Activated T-helper 1 cell treated with anti-CD3 and anti-CD28 coated beads, Interleukin-12 subunit alpha, Interleukin-12 subunit beta, Interleukin-2, Interleukin-4 antibody, amounts not matched to agents 30 ng/mL and 10 ng/mL and 1 ng/mL, durations not matched to agents 14 hours and 24 hours and 36 hours (primary cell): Measurements from ENCODE around the gene TXNDC9. TPM values are rescaled to one million over a fixed set of nuclear protein-coding genes. Genes with fewer than 3 reads are reported as not detected.
"Not testable (repeated sequence)": the region's sequence is repeated elsewhere in the genome, so short reads cannot be mapped to it uniquely, and the experiment has no call there.

Source experiments
- DNase-seq: peaks from one replicate; pipeline ENCODE4 v3.0.0; 2021; ENCODE audit warnings: low spot score
- H3K27ac Mint-ChIP-seq: one replicate; pipeline ENCODE4 v1.8.0; 2021; ENCODE audit warnings: mild to moderate bottlenecking, mixed read lengths
- H3K27me3 Mint-ChIP-seq: one replicate; pipeline ENCODE4 v1.8.0; 2022; ENCODE audit warnings: mild to moderate bottlenecking, moderate library complexity, mixed read lengths; ENCODE audit not compliant: insufficient read depth
- H3K36me3 Mint-ChIP-seq: one replicate; pipeline ENCODE4 v1.8.0; 2021; ENCODE audit warnings: low read depth, mixed read lengths
- H3K4me1 Mint-ChIP-seq: one replicate; pipeline ENCODE4 v1.8.0; 2021; ENCODE audit warnings: low read depth, mixed read lengths
- H3K4me3 Mint-ChIP-seq: one replicate; pipeline ENCODE4 v1.8.0; 2021; ENCODE audit warnings: mild to moderate bottlenecking, moderate library complexity, mixed read lengths
- H3K9me3 Mint-ChIP-seq: one replicate; pipeline ENCODE4 v1.8.0; 2021; ENCODE audit warnings: mixed read lengths
- intact Hi-C: fragments of 100-400 bp; cut with micrococcal nuclease; formaldehyde crosslinking; loops from one replicate; pipeline ENCODE4 v1.15.1; 2024
- total RNA-seq: library from RNA; stranded (reverse); gene quantifications from 2 replicates; pipeline ENCODE4 v1.2.3, GENCODE V29; 2022

TXNDC9 gene, protein sequence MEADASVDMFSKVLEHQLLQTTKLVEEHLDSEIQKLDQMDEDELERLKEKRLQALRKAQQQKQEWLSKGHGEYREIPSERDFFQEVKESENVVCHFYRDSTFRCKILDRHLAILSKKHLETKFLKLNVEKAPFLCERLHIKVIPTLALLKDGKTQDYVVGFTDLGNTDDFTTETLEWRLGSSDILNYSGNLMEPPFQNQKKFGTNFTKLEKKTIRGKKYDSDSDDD
- total RNA-seq = 37.0 and 37.3 TPM in 2 replicates

DNA sequence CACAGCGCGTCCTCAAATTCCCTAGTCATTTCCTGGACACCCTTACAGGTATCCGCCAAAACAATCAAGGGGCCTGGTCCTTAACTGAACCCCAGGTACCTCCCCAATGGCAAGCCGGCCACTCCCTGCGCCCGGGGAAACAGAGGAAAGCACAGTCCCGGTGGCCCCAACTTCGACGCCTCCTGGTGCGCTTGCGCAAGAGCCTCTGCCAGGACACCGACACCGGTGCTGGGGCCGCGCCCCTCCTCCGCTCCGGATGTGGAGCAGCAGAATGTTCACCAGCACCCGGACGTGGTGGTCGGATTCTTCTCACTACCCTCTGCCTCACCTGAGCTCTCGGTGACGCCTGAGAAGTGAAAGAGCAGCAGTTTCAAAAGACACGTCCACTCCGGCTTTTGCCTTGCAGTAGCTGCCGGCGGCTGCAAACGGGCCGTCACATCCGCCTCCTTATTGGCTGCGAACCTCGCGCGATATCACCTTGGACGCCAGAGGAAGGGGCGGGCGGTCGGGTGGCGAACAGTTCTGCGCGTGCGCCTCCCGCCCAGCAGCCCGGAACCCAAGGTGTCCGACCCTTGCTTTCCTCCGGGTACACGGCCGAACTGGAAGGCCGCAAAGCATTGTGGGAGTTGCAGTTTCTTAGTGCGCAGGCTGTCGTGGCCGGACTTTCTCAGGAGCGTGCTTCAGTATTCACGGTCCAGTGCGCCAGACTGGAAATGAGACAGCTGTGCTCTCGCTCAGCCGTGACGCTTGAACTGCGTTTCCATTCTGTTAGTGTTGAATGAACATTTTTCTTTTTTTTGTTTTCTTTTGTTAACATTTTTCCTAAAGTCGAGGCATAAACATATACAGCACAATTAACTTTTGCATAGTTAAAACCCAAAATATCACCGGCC, at the start of gene TXNDC9:
Gene TXNDC9, minus strand, starts transcription at position 423 of the 893 bp plus-strand sequence. CDS start 3,123 bp downstream, outside the sequence.
- peaks cover 44% of the 10 kb centered on the region for H3K4me1 Mint-ChIP-seq
- H3K27ac Mint-ChIP-seq = no peak within 1 kb of the TSS
- DNase-seq = peak; percentile 98
- H3K4me3 Mint-ChIP-seq = no peak within 1 kb of the TSS
- intact Hi-C loops = loop anchor here (1.0 to 10.0 kb wide), 11 partner anchors 155 to 1916 kb away; partner anchors contain the start of genes C2orf15, CNOT11, COA5 and LIPT1
- H3K27me3 Mint-ChIP-seq = no peaks in the 10 kb centered on the region
- H3K9me3 Mint-ChIP-seq = no peaks in the 10 kb centered on the region
- H3K36me3 Mint-ChIP-seq = peaks cover 18% of the 10 kb centered on the region

DNA sequence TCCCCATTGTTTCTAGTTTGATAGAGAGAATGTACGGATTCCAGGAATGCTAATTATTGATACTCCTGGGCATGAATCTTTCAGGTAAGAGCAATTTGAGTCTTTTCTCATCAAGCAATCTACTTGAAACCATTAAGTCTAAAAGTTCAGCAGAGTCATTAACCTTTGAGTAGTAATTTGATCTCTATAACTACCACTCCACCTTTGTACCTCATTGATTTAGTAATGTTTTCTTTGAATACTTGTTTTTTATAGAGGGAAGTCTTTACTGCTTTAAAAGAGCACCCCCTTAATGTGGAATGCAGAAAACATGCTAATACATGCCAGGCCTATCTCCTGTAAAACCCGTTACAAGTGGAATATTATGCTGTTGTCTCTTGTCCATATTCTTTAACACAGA, 46.0 kb upstream of the TXNDC9 start:
- DNase-seq = no peak
- Mint-ChIP-seq H3K27ac (no peak overlapping the region), H3K27me3 (no peaks in the 10 kb centered on the region), H3K36me3 (peaks cover 53% of the 10 kb centered on the region), H3K4me3 (no peak overlapping the region), H3K4me1 (peaks cover 19% of the 10 kb centered on the region), H3K9me3 (no peaks in the 10 kb centered on the region)
- intact Hi-C loops = no loop called here

DNA sequence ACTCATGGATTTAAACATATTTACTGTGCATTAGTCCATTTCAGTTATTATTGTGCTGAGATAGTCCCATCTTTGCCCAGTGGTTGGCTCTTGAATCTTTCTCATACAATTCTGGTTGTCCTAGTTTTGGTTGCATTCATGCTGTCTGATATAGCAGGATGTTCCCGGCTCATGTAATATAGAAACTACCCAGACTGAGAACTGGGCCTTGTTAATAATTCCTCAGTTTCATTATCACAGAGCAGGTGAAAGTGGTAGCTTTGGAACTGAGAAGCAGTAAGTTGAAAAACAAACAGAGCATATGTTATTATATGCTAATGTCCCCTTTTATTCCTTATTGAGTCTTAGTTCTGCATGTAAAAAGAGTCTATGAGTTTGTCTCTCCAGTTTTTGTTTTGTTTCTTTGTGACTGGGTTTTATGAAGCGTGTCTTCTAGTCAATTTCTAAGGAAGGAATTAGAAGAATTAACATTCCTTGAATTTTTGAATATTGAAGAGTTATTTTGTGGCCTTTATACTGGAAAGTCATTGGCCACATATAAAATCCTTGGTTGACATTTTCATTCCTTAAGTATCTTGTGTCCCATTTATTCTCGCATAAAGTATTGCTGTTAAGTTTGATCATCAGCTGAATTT, 44.4 kb upstream of the TXNDC9 start:
- H3K27ac Mint-ChIP-seq = no peak overlapping the region
- H3K36me3 Mint-ChIP-seq = peaks cover 61% of the 10 kb centered on the region
- intact Hi-C loops = no loop called here
- H3K9me3 Mint-ChIP-seq = no peaks in the 10 kb centered on the region
- H3K4me3 Mint-ChIP-seq = no peak overlapping the region
- no peak for DNase-seq
- peaks cover 19% of the 10 kb centered on the region for H3K4me1 Mint-ChIP-seq
- no peaks in the 10 kb centered on the region for H3K27me3 Mint-ChIP-seq

DNA sequence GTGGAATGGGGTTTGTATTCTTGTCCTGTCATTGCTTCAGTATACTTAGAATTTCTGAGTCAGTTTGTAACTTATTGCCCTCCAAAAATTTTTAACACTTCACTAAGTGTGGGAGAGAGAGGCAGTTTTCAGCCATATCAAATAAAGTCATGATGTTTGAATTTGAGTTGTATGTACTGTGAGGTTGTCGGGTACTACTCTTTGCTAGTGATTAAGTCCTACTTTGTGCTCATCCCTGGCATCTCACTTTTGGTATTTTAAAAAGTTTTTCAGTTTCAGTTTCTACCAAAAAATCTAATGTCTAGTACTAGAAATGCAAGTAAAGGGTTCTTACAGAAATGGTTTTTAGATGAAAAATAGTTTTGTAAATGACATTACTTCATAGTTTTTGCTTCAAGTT, 41.7 kb upstream of the TXNDC9 start:
- no peak for DNase-seq
- intact Hi-C loops = loop anchor here (2.0 to 5.0 kb wide), 2 partner anchors 29 to 694 kb away; no protein-coding TSS in a partner anchor
- peak overlapping the region; percentile 19 for H3K4me3 Mint-ChIP-seq
- H3K27ac Mint-ChIP-seq = no peak overlapping the region
- H3K27me3 Mint-ChIP-seq = no peaks in the 10 kb centered on the region
- peaks cover 72% of the 10 kb centered on the region for H3K36me3 Mint-ChIP-seq
- peaks cover 19% of the 10 kb centered on the region for H3K4me1 Mint-ChIP-seq
- H3K9me3 Mint-ChIP-seq = peaks cover 10% of the 10 kb centered on the region

DNA sequence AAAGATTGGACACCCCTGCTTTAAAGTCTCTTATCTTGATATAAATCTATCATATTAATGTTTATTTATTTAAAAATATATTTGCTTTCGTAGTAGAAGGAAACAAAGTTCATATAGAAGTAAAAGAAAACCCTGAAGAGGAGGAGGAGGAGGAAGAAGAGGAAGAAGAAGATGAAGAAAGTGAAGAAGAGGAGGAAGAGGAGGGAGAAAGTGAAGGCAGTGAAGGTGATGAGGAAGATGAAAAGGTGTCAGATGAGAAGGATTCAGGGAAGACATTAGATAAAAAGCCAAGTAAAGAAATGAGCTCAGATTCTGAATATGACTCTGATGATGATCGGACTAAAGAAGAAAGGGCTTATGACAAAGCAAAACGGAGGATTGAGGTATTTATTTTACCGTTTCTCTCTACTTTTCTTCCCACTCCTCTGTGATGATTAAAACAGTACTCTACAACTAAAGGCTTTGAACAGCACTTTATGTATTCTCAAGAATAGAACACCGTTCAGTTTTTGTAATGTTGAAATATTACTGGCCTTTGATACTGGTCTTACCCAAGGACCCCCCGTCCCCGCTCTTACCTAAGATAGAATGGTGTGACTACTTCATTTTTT, 40.2 kb upstream of the TXNDC9 start:
- no peak overlapping the region for H3K27ac Mint-ChIP-seq
- no peaks in the 10 kb centered on the region for H3K27me3 Mint-ChIP-seq
- intact Hi-C loops = loop anchor here (2.0 to 5.0 kb wide), 2 partner anchors 28 to 696 kb away; no protein-coding TSS in a partner anchor
- peaks cover 13% of the 10 kb centered on the region for H3K9me3 Mint-ChIP-seq
- no peak for DNase-seq
- H3K36me3 Mint-ChIP-seq = peaks cover 75% of the 10 kb centered on the region
- H3K4me3 Mint-ChIP-seq = no peak overlapping the region
- H3K4me1 Mint-ChIP-seq = peaks cover 19% of the 10 kb centered on the region

DNA sequence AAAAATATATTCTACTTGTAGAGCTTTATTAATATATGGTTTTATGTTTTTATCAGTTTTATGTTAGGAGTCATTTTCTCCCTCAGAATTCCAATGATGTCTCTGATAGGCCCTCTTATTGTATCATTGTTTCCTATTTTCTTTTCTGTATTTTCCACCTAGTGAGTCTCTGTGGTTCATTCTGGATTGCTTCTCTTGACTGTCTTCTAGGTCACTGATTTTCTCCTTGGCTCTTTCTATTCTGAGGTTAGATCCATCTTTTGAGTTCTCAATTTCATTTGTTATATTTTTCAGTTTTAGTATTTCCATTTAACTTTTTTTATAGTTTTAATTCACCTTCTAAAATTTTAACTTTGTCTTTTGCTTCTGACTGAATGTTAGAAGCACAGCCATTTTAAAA, 38.6 kb upstream of the TXNDC9 start:
- Mint-ChIP-seq H3K27ac (no peak overlapping the region), H3K36me3 (peaks cover 69% of the 10 kb centered on the region), H3K4me3 (no peak overlapping the region), H3K9me3 (peaks cover 13% of the 10 kb centered on the region), H3K4me1 (peaks cover 11% of the 10 kb centered on the region), H3K27me3 (no peaks in the 10 kb centered on the region)
- no peak for DNase-seq
- intact Hi-C loops = loop anchor here (5.0 kb wide), 1 partner anchor 698 kb away; no protein-coding TSS in a partner anchor

DNA sequence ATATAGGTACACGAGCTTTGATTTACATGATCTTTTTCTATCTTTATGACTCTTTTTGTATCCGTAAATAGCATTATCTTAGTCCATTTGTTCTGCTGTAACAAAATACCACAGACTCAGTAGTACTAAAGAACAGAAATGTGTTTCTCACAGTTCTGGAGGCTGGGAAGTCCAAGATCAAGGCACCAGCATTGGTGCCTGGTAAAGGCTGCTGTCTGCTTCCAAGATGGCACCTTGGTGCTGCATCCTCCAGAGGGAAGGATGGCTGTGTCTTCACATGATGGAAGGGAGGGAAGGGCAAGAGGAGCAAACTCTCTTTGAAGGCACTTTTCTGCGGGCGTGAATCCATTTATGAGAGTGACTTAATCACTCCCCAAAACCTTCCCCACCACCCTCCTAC, 37.0 kb upstream of the TXNDC9 start:
- H3K4me3 Mint-ChIP-seq = no peak overlapping the region
- no peak for DNase-seq
- H3K36me3 Mint-ChIP-seq = peaks cover 70% of the 10 kb centered on the region
- H3K27me3 Mint-ChIP-seq = no peaks in the 10 kb centered on the region
- H3K9me3 Mint-ChIP-seq = peaks cover 13% of the 10 kb centered on the region
- H3K4me1 Mint-ChIP-seq = peaks cover 10% of the 10 kb centered on the region
- no peak overlapping the region for H3K27ac Mint-ChIP-seq
- intact Hi-C loops = no loop called here

DNA sequence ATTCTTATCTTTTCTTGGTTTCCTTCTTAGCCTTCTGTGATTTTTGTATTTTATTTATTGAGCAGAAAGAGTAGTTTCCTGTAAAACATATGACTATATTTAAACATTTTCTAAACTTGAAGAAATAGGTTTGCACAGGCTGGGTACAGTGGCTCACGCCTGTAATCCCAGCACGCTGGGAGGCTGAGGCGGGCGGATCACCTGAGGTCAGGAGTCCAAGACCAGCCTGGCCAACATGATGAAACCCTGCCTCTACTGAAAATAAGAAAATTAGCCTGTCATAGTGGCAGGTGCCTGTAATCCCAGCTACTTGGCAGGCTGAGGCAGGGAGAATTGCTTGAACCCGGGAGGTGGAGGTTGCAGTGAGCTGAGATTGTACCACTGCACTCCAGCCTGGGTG, 32.7 kb upstream of the TXNDC9 start:
- H3K36me3 Mint-ChIP-seq = peaks cover 56% of the 10 kb centered on the region
- DNase-seq, intact Hi-C loops, H3K4me3 Mint-ChIP-seq, H3K9me3 Mint-ChIP-seq, H3K27me3 Mint-ChIP-seq, H3K4me1 Mint-ChIP-seq, H3K27ac Mint-ChIP-seq: not testable (repeated sequence)

DNA sequence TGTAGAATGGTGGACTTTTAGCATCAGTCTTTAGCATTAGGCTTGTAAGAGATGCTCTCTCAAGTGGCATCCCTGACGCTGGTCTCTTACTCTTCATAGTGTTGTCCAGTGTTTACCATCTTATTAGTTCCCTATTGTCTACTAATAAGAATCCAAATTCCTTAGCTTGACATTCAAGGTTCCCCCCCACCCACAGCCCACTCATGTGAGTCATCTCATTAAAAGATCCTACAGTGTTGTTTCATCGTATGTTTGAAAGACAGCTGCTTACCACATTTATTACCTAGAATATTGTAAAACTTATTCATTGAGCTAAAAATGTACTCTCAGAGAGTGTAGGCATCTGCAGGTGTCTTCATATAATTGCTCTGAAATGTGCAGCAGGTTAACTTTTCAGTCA, 29.5 kb upstream of the TXNDC9 start:
- H3K4me1 Mint-ChIP-seq = peaks cover 14% of the 10 kb centered on the region
- DNase-seq = no peak
- intact Hi-C loops = no loop called here
- H3K9me3 Mint-ChIP-seq = no peaks in the 10 kb centered on the region
- H3K27ac Mint-ChIP-seq = no peak overlapping the region
- no peaks in the 10 kb centered on the region for H3K27me3 Mint-ChIP-seq
- peaks cover 51% of the 10 kb centered on the region for H3K36me3 Mint-ChIP-seq
- no peak overlapping the region for H3K4me3 Mint-ChIP-seq

DNA sequence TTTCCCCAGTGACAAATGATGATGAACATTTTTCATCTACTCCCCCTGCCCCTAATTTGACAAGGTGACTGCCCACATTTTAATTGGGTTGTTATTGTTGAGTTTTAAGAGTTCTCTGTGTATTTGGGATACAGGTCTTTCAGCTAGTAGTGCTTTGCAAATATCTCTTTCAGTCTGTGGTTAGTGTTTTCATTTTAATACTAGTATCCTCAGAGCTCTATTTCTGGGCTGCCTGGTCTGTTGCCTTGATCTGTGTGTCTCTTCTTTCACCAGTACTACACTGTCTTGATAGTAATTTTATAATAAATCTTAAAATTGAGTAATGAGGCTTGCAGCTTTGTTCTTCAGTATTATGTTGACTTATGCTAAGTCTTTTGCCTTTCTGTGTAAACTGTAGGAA, 20.7 kb upstream of the TXNDC9 start:
- Mint-ChIP-seq H3K4me3 (no peak overlapping the region), H3K27me3 (no peaks in the 10 kb centered on the region), H3K9me3 (no peaks in the 10 kb centered on the region), H3K4me1 (peaks cover 37% of the 10 kb centered on the region), H3K36me3 (peaks cover 14% of the 10 kb centered on the region), H3K27ac (no peak overlapping the region)
- intact Hi-C loops = no loop called here
- no peak for DNase-seq

DNA sequence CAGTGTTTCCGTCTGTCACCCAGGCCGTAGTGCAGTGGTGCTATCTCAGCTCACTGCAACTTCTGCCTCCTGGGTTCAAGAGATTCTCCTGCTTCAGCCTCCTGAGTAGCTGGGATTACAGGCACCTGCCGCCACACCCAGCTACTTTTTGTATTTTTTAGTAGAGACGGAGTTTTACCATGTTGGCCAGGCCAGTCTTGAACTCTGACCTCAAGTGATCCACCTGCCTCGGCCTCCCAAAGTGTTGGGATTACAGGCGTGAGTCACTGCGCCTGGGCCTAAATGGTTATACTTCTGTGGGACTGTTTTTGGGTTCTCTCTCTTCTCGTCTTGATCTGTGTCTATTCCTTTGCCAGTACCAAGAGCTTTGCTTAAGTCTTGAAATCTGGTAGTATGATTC, 18.7 kb upstream of the TXNDC9 start:
- H3K9me3 Mint-ChIP-seq, H3K27ac Mint-ChIP-seq, intact Hi-C loops, H3K4me3 Mint-ChIP-seq, H3K36me3 Mint-ChIP-seq, DNase-seq, H3K27me3 Mint-ChIP-seq: not testable (repeated sequence)
- H3K4me1 Mint-ChIP-seq = peaks cover 34% of the 10 kb centered on the region

DNA sequence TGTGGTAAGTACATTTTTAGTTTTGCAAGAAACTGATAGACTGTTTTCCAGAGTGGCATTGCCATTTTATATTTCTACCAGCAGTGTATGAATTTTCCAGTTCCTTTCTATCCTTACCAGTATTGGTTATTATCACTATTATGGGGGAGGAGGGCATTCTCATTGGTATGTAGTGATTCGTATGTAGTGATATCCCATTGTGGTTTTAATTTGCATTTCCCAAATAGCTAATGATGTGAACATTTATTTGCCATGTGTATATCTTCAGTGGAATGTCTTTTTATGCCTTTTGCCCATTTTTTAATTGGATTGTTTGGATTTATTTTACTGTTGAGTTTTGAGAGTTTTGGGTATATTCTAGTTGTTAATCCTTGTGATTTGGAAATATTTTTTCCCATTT, 17.9 kb upstream of the TXNDC9 start:
- Mint-ChIP-seq H3K27ac (no peak overlapping the region), H3K4me3 (no peak overlapping the region), H3K36me3 (peaks cover 5% of the 10 kb centered on the region), H3K4me1 (peaks cover 40% of the 10 kb centered on the region), H3K27me3 (no peaks in the 10 kb centered on the region), H3K9me3 (no peaks in the 10 kb centered on the region)
- no peak for DNase-seq
- intact Hi-C loops = no loop called here
